ENCODE measurements around the gene CHID1. TPM values are rescaled to one million over a fixed set of nuclear protein-coding genes. Genes with fewer than 3 reads are reported as not detected.

CHID1 gene
- total and polyA plus RNA-seq, 2 donors (not counting 1 experiment from before 2014, with no cell fraction given), result 54.3 to 68.4 TPM

- Histone ChIP-seq H3K4me1 (ENCODE audit: control insufficient read depth, extremely low read depth, insufficient read depth, low read length) (peaks cover 6% of the 10 kb centered on the region), H2AFZ (ENCODE audit: low read length) (no peak overlapping the region), H3K4me3 (replicated peaks in 1 of 4; ENCODE audit: control extremely low read depth in 1 of 4, insufficient read depth in 1 of 4, low read depth in 3 of 4, low read length in 4 of 4) (peak overlapping the region in 2 of 4 experiments; percentile 52 to 87), H3K36me3 (ENCODE audit: control insufficient read depth, insufficient read depth, low read length) (no peaks in the 10 kb centered on the region), H3K4me2 (ENCODE audit: extremely low read depth, insufficient read depth, low read length) (peak overlapping the region; percentile 94), H3K9ac (ENCODE audit: insufficient read depth, low read length) (no peak overlapping the region), H4K20me1 (ENCODE audit: control insufficient read depth, extremely low read depth, insufficient read depth, low read length) (no peaks in the 10 kb centered on the region), H3K27me3 (ENCODE audit: control insufficient read depth, insufficient read depth, low read length) (no peaks in the 10 kb centered on the region), H3K27ac (ENCODE audit: insufficient read depth, low read length) (peak overlapping the region; percentile 78), H3K79me2 (ENCODE audit: control insufficient read depth, insufficient read depth, low read length) (peaks cover 12% of the 10 kb centered on the region), H3K9me3 (ENCODE audit: control insufficient read depth, insufficient read depth, low read depth, low read length) (no peaks in the 10 kb centered on the region)
- TF ChIP-seq CTCF (conservative IDR thresholded peaks at IDR 0.05 in 1 of 2, IDR thresholded peaks at IDR 0.05 in 1 of 2; ENCODE audit: low read depth in 1 of 2, low read length in 2 of 2), result no peak
- no peak for TF ChIP-seq EZH2 (IDR thresholded peaks at IDR 0.05; ENCODE audit: low read length, missing control alignments)
- no peak for DNase-seq (ENCODE audit: low read depth in 2 of 2)
Measured at GRCh38 chr11:911890-912219, 1.2 kb upstream of the CHID1 start.

- DNase-seq (ENCODE audit: low read depth in 2 of 2), result peak; percentile 46 to 83
- no peak for TF ChIP-seq CTCF (conservative IDR thresholded peaks at IDR 0.05 in 1 of 2, IDR thresholded peaks at IDR 0.05 in 1 of 2; ENCODE audit: low read depth in 1 of 2, low read length in 2 of 2)
- no peak for TF ChIP-seq EZH2 (IDR thresholded peaks at IDR 0.05; ENCODE audit: low read length, missing control alignments)
- H3K4me3 ChIP-seq (replicated peaks in 1 of 4; ENCODE audit: control extremely low read depth in 1 of 4, insufficient read depth in 1 of 4, low read depth in 3 of 4, low read length in 4 of 4), result peak overlapping the region; percentile 52 to 87 (median 62)
- peak overlapping the region; percentile 82 for H3K9ac ChIP-seq (ENCODE audit: insufficient read depth, low read length)
- no peaks in the 10 kb centered on the region for H3K9me3 ChIP-seq (ENCODE audit: control insufficient read depth, insufficient read depth, low read depth, low read length)
- no peaks in the 10 kb centered on the region for H3K27me3 ChIP-seq (ENCODE audit: control insufficient read depth, insufficient read depth, low read length)
- H3K27ac ChIP-seq (ENCODE audit: insufficient read depth, low read length), result peak overlapping the region; percentile 78
- H2AFZ ChIP-seq (ENCODE audit: low read length), result peak overlapping the region; percentile 26
- H4K20me1 ChIP-seq (ENCODE audit: control insufficient read depth, extremely low read depth, insufficient read depth, low read length), result no peaks in the 10 kb centered on the region
- no peaks in the 10 kb centered on the region for H3K36me3 ChIP-seq (ENCODE audit: control insufficient read depth, insufficient read depth, low read length)
- peaks cover 6% of the 10 kb centered on the region for H3K4me1 ChIP-seq (ENCODE audit: control insufficient read depth, extremely low read depth, insufficient read depth, low read length)
- H3K79me2 ChIP-seq (ENCODE audit: control insufficient read depth, insufficient read depth, low read length), result peaks cover 12% of the 10 kb centered on the region
- peak overlapping the region; percentile 94 for H3K4me2 ChIP-seq (ENCODE audit: extremely low read depth, insufficient read depth, low read length)
Measured at GRCh38 chr11:911031-911889, 650 bp upstream of the CHID1 start.

GRCh38 chr11:910044-910588 lies 494 bp downstream of the CHID1 start:
- Histone ChIP-seq H4K20me1 (ENCODE audit: control insufficient read depth, extremely low read depth, insufficient read depth, low read length) (no peaks in the 10 kb centered on the region), H3K36me3 (ENCODE audit: control insufficient read depth, insufficient read depth, low read length) (no peaks in the 10 kb centered on the region), H2AFZ (ENCODE audit: low read length) (peak overlapping the region; percentile 3), H3K27me3 (ENCODE audit: control insufficient read depth, insufficient read depth, low read length) (no peaks in the 10 kb centered on the region), H3K4me3 (replicated peaks in 1 of 4; ENCODE audit: control extremely low read depth in 1 of 4, insufficient read depth in 1 of 4, low read depth in 3 of 4, low read length in 4 of 4) (peak overlapping the region; percentile 52 to 87 (median 72)), H3K9me3 (ENCODE audit: control insufficient read depth, insufficient read depth, low read depth, low read length) (no peaks in the 10 kb centered on the region), H3K79me2 (ENCODE audit: control insufficient read depth, insufficient read depth, low read length) (peaks cover 12% of the 10 kb centered on the region), H3K4me1 (ENCODE audit: control insufficient read depth, extremely low read depth, insufficient read depth, low read length) (peaks cover 6% of the 10 kb centered on the region), H3K4me2 (ENCODE audit: extremely low read depth, insufficient read depth, low read length) (peak overlapping the region; percentile 75), H3K9ac (ENCODE audit: insufficient read depth, low read length) (peak overlapping the region; percentile 71), H3K27ac (ENCODE audit: insufficient read depth, low read length) (peak overlapping the region; percentile 40)
- peak in 1 of 2 donors; percentile 20 for DNase-seq (ENCODE audit: low read depth in 2 of 2)
- TF ChIP-seq CTCF (conservative IDR thresholded peaks at IDR 0.05 in 1 of 2, IDR thresholded peaks at IDR 0.05 in 1 of 2; ENCODE audit: low read depth in 1 of 2, low read length in 2 of 2) (no peak), EZH2 (IDR thresholded peaks at IDR 0.05; ENCODE audit: low read length, missing control alignments) (no peak)
